Gastroesophageal sphincter (tissue), 4 donors: Measurements from ENCODE around the gene GPR78. TPM values are rescaled to one million over a fixed set of nuclear protein-coding genes. Genes with fewer than 3 reads are reported as not detected.
A peak's percentile ranks its signal among the peaks of the same experiment; 100 is the strongest.
"Not testable (repeated sequence)": the region's sequence is repeated elsewhere in the genome, so short reads cannot be mapped to it uniquely, and the experiment has no call there.

Experiments used
- ATAC-seq: fragments of 150-250 bp; one replicate; pipeline ENCODE4 v1.9.1; 2016; ENCODE audit warnings: mild to moderate bottlenecking, moderate library complexity
- H3K27ac ChIP-seq, 4 donors: fragments of 200-600 bp; sonication (generic) in 3 of 4; 1 replicate in 3 of 4; 2 replicates in 1 of 4; pipeline ENCODE4 v1.5.1; 2016 to 2019
- H3K27me3 ChIP-seq: fragments of 200-600 bp; sonication (generic); one replicate; pipeline ENCODE4 v1.5.1; 2019
- H3K36me3 ChIP-seq, 2 donors: fragments of 200-600 bp; sonication (generic); one replicate each; pipeline ENCODE4 v1.5.1; 2019; ENCODE audit warnings: control low read depth in 1 of 2
- H3K4me1 ChIP-seq, 3 donors: fragments of 200-600 bp; sonication (generic); 1 replicate in 2 of 3; 2 replicates in 1 of 3; pipeline ENCODE4 v1.5.1; 2016 to 2019; ENCODE audit warnings: control low read depth in 2 of 3
- H3K4me3 ChIP-seq, 2 donors: fragments of 200-600 bp; sonication (generic); one replicate each; pipeline ENCODE4 v1.5.1; 2019; ENCODE audit warnings: mild to moderate bottlenecking in 1 of 2, moderate library complexity in 1 of 2
- H3K9me3 ChIP-seq, 3 donors: fragments of 200-600 bp; sonication (generic); one replicate each; pipeline ENCODE4 v1.5.1; 2017 to 2019; ENCODE audit warnings: control low read depth in 2 of 3
- WGBS, 2 donors: methylation state at CpG; one replicate each; pipeline ENCODE4 v1.1.5; 2018; ENCODE audit warnings: low coverage in 1 of 2; 5-methylcytosine and 5-hydroxymethylcytosine counted together
- total RNA-seq, 4 donors: library from RNA; depleted of rRNA; stranded (reverse); fragments of >200 nt; gene quantifications; one replicate each; pipeline ENCODE4 v1.1.0, GENCODE V29; 2016

GPR78 gene
- total RNA-seq, 4 donors from 2014 or later: not detected

DNA sequence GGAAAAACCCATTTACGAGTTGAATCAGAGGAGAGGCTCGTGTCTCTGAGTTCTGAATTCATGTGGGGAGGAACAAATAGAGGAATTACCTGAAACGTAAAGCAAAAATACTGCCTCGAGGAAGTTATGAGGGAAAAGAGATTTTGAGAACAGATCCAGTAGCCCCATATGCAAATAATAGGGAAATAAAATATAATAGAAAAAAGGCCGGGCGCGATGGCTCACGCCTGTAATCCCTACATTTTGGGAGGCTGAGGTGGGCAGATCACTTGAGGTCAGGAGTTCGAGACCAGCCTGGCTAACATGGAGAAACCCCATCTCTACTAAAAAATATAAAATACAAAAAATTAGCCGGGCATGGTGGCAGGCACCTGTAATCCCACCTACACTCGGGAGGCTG, 54.6 kb downstream of the GPR78 start:
- peaks cover 22% of the 10 kb centered on the region for H3K27me3 ChIP-seq
- H3K4me1 ChIP-seq, H3K9me3 ChIP-seq, H3K4me3 ChIP-seq, H3K27ac ChIP-seq, ATAC-seq, H3K36me3 ChIP-seq: not testable (repeated sequence)
- 71 to 74% methylated on average over 6 of the region's 11 CpGs for WGBS, 2 donors

DNA sequence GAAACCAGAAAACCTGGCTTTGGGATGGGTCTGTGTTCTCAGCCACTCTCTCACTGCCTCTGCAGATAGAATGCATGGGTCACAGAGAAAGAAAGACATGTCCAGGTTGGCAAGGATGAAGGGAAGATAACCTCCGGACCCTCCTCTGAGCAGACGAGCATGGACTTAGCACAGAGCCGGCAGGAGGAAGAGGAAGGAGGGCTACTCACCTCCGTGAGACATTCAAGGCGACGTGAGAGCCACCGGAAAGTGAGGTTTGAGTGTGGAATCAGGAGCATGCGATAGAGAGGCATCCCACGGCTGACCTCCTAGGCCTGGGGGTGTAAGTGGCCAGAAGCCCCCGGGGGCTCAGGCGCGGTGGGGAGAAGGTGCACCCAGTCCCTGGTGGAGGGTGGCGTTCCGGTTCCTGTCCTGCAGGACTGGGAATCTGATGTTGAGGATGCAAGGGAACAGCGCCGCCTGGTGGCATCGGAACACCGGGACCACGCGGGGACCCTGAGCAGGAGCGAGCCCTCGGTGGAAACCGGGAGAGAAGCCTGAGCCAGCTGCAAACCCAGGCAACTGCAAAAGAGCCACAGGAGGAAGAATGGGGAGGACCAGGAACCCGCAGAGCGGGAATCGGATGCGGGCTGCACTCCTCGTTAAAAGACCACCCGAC, 55.8 kb downstream of the GPR78 start:
- H3K36me3 ChIP-seq, H3K4me3 ChIP-seq, H3K4me1 ChIP-seq, H3K27ac ChIP-seq, H3K9me3 ChIP-seq: not testable (repeated sequence)
- no CpG with 5 or more reads among the region's 29 CpGs for WGBS, 2 donors
- ATAC-seq: peak; percentile 60
- peaks cover 31% of the 10 kb centered on the region for H3K27me3 ChIP-seq

Other genes starting within 250 kb of the GPR78 start
- gene ACOX3, start 139.7 kb upstream of the GPR78 start, total RNA-seq: 10 to 100 TPM; 21.5 to 79.5 (median 37.1) TPM
- 10 to 100 TPM; 12.0 to 27.9 (median 20.9) TPM for gene TRMT44, start 139.6 kb upstream of the GPR78 start, total RNA-seq
- gene CPZ, start 12.4 kb downstream of the GPR78 start, total RNA-seq: 1 to 10 TPM in 3 of 4 donors, not detected in 1; 2.3 to 7.5 (median 3.2) TPM